Mucosa of stomach (tissue), 1 donor: ENCODE results near the gene LZTS3.
A peak's percentile ranks its signal among the peaks of the same experiment; 100 is the strongest.
"Not testable (repeated sequence)": the region's sequence is repeated elsewhere in the genome, so short reads cannot be mapped to it uniquely, and the experiment has no call there.

Source experiments
- H3K27me3 ChIP-seq: one replicate; pipeline ENCODE4 v1.7.0; 2013; ENCODE audit warnings: mild to moderate bottlenecking, low read length; ENCODE audit not compliant: control insufficient read depth, insufficient read depth
- H3K36me3 ChIP-seq: one replicate; pipeline ENCODE4 v1.7.0; 2013; ENCODE audit warnings: low read length; ENCODE audit not compliant: control insufficient read depth, insufficient read depth
- H3K4me1 ChIP-seq: one replicate; pipeline ENCODE4 v1.7.0; 2013; ENCODE audit warnings: mild to moderate bottlenecking, low read length; ENCODE audit not compliant: control insufficient read depth, insufficient read depth
- H3K4me3 ChIP-seq: one replicate; pipeline ENCODE4 v1.7.0; 2013; ENCODE audit warnings: low read length
- H3K9ac ChIP-seq: one replicate; pipeline ENCODE4 v1.7.0; 2013; ENCODE audit warnings: mild to moderate bottlenecking, low read length, moderate library complexity
- H3K9me3 ChIP-seq: one replicate; pipeline ENCODE4 v1.7.0; 2013; ENCODE audit warnings: mild to moderate bottlenecking, low read length, moderate library complexity; ENCODE audit not compliant: control insufficient read depth
- donor health status: Pancreatic carcinoma.

The LZTS3 gene

GRCh38 chr20:3188823-3189413, 15.6 kb upstream of the LZTS3 start:
- H3K4me3 ChIP-seq: no peak overlapping the region
- H3K36me3 ChIP-seq: peaks cover 25% of the 10 kb centered on the region
- H3K4me1 ChIP-seq: no peaks in the 10 kb centered on the region
- no peaks in the 10 kb centered on the region for H3K27me3 ChIP-seq
- no peaks in the 10 kb centered on the region for H3K9me3 ChIP-seq
- H3K9ac ChIP-seq: no peak overlapping the region

- not testable (repeated sequence) for H3K9ac ChIP-seq, H3K27me3 ChIP-seq, H3K4me1 ChIP-seq, H3K4me3 ChIP-seq, H3K9me3 ChIP-seq
- H3K36me3 ChIP-seq: peaks cover 22% of the 10 kb centered on the region
Measured at GRCh38 chr20:3187861-3188260, 14.5 kb upstream of the LZTS3 start.

DNA sequence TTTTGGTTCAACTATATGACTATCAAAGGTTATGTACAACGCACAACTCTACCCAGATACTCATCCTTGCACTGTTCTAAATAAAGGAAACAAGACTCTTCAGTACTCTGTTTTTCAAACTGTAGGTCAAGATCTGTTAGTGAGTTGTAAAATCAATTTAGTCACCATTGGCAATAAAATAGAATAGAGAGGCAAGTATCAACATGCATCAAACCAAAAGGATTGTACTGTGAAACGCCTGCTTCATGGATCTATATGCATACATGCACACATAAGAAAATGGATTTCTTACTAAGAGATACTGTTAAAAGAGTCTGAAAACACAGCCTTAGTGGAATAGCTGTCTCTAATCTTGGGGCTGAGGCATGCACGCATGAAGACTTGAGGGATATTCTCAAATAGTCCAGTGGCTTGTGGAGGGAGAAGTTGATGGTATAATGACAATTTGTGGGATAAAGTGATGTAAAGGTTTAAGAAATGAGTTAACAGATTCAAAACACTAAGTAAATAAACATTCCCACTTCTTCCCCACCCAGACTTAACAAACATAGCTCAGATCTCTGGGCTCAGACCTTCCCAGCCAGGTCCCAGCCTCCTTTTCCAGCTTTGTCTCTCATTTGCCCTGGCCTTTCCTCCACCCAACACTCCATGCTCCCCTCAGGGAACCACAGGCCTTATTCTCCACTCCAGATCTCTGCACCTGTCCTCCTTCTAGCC, 10.7 kb upstream of the LZTS3 start:
- Histone ChIP-seq H3K9ac (no peak overlapping the region), H3K36me3 (no peaks in the 10 kb centered on the region), H3K9me3 (no peaks in the 10 kb centered on the region), H3K4me3 (no peak overlapping the region), H3K27me3 (no peaks in the 10 kb centered on the region), H3K4me1 (no peaks in the 10 kb centered on the region)

- not testable (repeated sequence) for H3K27me3 ChIP-seq, H3K9ac ChIP-seq, H3K9me3 ChIP-seq, H3K36me3 ChIP-seq, H3K4me1 ChIP-seq, H3K4me3 ChIP-seq
Measured at GRCh38 chr20:3182429-3182828, 9.1 kb upstream of the LZTS3 start.

DNA sequence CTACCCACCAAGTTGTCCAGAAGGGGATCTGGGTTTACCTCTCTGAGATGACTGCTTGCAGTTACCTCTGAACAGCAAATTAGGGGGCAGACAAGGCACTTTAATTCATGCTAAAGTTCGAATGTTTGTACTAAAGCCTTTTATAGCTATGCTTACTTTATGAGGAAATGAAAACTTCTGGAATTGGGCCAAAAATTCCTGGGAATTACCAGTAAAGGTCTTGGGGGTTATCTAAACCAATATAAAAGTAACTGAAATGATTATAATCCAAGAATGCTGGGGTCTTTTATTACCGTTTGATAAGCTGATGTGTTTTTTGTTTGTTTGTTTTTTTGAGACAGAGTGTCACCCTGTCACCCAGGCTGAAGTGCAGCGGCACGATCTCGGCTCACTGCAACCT, 7.9 kb upstream of the LZTS3 start:
- H3K9me3 ChIP-seq: no peaks in the 10 kb centered on the region
- no peaks in the 10 kb centered on the region for H3K27me3 ChIP-seq
- no peaks in the 10 kb centered on the region for H3K36me3 ChIP-seq
- no peaks in the 10 kb centered on the region for H3K4me1 ChIP-seq
- H3K9ac ChIP-seq: no peak overlapping the region
- H3K4me3 ChIP-seq: no peak overlapping the region

GRCh38 chr20:3180319-3180718, 7.0 kb upstream of the LZTS3 start:
- Histone ChIP-seq H3K4me1 (peaks cover 4% of the 10 kb centered on the region), H3K9me3 (no peaks in the 10 kb centered on the region)

DNA sequence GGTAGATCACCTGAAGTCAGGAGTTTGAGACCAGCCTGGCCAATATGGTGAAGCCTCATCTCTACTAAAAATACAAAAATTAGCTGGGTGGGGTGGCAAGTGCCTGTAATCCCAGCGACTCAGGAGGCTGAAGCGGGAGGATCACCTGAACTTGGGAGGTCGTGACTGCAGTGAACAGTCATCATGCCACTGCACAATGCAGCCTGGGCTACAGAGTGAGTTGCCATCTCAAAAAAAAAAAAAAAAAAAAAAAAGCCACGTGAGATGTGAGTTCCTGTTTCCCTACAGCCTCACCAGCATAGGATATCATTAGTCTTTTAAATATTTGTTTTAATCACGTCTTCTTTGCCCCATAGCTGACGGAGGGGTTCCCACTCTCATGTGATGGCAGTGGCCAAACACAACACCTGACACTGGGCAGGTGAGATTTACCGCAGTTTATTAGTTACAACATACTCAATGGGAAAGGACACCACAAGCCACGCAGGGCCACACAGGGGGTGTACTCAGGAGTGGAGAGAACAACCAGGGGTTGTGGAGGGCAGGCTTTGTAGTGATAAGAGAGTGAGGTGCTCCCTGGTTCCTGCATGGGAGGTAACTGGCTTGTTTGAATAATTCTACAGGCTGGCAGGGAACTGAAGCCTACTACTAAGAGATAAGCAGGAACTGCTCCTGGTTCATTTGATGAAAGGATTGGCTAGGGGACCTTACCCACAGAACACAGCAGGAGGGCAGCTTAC, 4.6 kb upstream of the LZTS3 start:
- H3K36me3 ChIP-seq: no peaks in the 10 kb centered on the region
- H3K27me3 ChIP-seq: no peaks in the 10 kb centered on the region
- H3K9me3 ChIP-seq: no peaks in the 10 kb centered on the region
- H3K9ac ChIP-seq: no peak overlapping the region
- H3K4me3 ChIP-seq: no peak overlapping the region
- peaks cover 14% of the 10 kb centered on the region for H3K4me1 ChIP-seq

More at GRCh38 chr20:3180319-3180718, 7.0 kb upstream of the LZTS3 start:
- H3K4me3 ChIP-seq: no peak overlapping the region
- H3K36me3 ChIP-seq: no peaks in the 10 kb centered on the region
- no peaks in the 10 kb centered on the region for H3K27me3 ChIP-seq
- H3K9ac ChIP-seq: no peak overlapping the region

DNA sequence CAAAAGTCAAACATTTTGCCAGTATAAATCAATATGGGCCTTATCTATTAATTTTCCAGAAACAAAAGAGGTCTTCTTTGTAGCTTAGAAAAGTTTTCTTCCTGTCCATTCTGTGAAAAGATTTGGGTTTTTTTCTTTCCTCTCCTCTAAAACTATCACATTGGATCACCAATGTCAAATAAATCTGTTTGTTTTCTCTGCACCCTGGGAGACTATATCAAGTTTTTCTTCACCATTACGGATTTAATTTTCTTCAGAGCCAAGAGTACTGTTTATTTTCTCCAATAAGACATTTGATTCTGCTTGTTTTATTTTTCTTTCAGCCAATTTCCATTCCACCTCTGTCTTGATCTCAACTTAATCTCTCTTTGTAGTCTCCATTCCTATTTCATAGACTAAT, 1.9 kb upstream of the LZTS3 start:
- Histone ChIP-seq H3K9me3 (no peaks in the 10 kb centered on the region), H3K27me3 (peaks cover 4% of the 10 kb centered on the region), H3K36me3 (no peaks in the 10 kb centered on the region), H3K9ac (no peak overlapping the region), H3K4me3 (no peak overlapping the region), H3K4me1 (peaks cover 20% of the 10 kb centered on the region)

DNA sequence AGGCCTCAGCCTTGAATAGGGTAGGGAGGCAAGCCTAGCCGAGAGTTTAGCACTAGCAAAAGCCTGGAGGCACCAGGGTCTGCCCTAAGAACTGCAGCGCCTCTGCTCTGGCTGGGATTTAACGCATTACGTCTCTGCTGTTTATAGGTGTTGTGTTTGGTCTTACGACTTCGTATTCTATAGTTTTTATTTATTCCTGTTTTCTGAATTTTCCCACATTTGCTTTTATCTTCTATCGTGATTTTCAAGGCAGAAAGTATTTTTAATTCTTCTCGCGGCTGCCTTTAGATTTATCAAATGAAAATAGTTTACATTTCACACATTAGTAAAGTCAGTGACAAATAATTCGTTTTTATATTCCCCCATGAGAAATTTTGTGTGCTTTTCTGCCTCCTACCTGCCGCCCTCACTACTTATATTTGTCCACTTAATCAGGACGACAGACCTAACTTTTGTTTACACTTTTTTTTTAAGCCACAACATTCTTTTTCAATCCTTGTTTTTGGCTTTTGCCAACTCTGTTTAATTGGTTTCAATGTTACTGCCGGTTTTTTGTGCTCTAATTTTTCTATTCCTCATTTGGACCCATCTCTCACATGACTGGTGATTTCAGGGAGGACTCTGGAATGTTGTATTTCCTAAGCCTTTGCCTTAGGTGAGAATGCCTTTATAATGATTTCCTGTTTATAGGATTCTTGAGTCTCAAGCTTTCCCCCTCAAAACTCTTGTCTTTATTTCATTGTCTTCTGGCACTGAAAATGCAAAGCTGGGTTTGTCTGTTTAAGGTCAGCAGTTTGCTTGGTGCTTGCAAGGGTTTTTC, 1.3 kb upstream of the LZTS3 start:
- peaks cover 4% of the 10 kb centered on the region for H3K27me3 ChIP-seq
- peaks cover 20% of the 10 kb centered on the region for H3K4me1 ChIP-seq
- H3K9ac ChIP-seq: peak overlapping the region; percentile 84
- peak overlapping the region; percentile 84 for H3K4me3 ChIP-seq
- no peaks in the 10 kb centered on the region for H3K36me3 ChIP-seq
- H3K9me3 ChIP-seq: no peaks in the 10 kb centered on the region

- Histone ChIP-seq H3K9me3 (no peaks in the 10 kb centered on the region), H3K9ac (peak overlapping the region; percentile 84), H3K36me3 (no peaks in the 10 kb centered on the region), H3K27me3 (peaks cover 4% of the 10 kb centered on the region), H3K4me1 (peaks cover 24% of the 10 kb centered on the region), H3K4me3 (peak overlapping the region; percentile 84)
Measured at GRCh38 chr20:3173610-3174441, 477 bp upstream of the LZTS3 start.

GRCh38 chr20:3172126-3172932, 1.0 kb downstream of the LZTS3 start:
- H3K9ac ChIP-seq: peak overlapping the region; percentile 45
- H3K4me3 ChIP-seq: no peak overlapping the region
- peaks cover 8% of the 10 kb centered on the region for H3K27me3 ChIP-seq
- H3K4me1 ChIP-seq: peaks cover 35% of the 10 kb centered on the region
- H3K9me3 ChIP-seq: no peaks in the 10 kb centered on the region
- H3K36me3 ChIP-seq: no peaks in the 10 kb centered on the region
